ENCODE measurements around the gene ARSD. TPM values are rescaled to one million over a fixed set of nuclear protein-coding genes. Genes with fewer than 3 reads are reported as not detected.

ARSD gene
- total RNA-seq, 1 experiment from 2014 or later = 8.0 TPM

DNA sequence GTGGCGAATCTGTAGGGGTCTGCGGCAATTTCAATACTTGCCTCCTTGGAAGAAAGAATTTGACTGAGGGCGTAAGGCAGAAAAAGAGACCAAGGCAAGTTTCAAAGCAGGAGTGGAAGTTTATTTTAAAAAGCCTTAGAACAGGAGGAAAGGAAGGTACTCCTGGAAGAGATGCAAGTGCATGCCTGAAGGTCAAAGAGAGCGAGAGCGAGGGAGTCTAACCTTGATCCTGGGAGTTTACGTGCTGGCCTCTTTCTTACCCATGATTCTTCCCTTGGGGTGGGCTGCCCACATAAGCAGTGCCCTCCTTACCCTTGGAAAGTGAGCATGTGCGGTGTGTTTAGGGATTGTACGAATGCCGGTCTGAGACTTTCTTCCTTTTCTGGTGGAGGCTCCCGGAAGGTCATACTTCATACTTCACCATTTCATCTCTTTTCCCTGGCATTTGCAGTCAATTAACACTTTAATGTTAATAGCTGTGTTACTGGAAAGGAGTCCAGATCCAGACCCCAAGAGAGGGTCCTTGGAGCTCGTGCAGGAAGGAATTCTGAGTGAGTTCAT lies 40.0 kb downstream of the ARSD start (continued):
- no peak for TF ChIP-seq TCF7L2 (IDR thresholded peaks at IDR 0.05; ENCODE audit: borderline replicate concordance, extremely low read depth, insufficient read depth, insufficient read length)

DNA sequence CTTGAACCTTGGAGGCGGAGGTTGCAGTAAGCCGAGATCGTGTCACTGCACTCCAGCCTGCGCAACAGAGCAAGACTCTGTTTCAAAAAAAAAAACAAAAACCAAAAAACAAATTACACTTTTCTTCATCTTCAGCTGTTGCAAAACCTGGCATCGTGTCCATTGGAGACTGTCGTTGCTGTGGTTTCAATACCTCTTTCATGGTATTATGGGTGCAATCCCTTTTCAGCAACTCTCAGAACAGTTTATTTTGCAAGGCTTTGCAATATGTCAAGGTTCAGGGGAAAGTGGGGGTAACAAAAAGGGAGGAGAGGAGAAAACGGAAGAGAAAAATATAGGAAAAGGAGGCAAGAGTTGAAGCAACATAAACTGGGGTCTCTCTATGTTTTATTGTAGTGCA lies 40.8 kb downstream of the ARSD start:
- ATAC-seq = no peak
- Histone ChIP-seq H3K9me2 (ENCODE audit: insufficient read depth) (no peaks in the 10 kb centered on the region), H3K27ac (ENCODE audit: low read depth, low read length) (no peak overlapping the region), H3K9ac (ENCODE audit: low read length) (no peak overlapping the region), H3K4me3 (replicated peaks in 1 of 2; ENCODE audit: low read depth in 1 of 2, low read length in 2 of 2) (no peak overlapping the region), H3K79me2 (ENCODE audit: insufficient read depth, low read length) (no peaks in the 10 kb centered on the region), H3K4me1 (ENCODE audit: control insufficient read depth in 1 of 2, insufficient read depth in 2 of 2, low read length in 2 of 2) (no peaks in the 10 kb centered on the region), H3K27me3 (ENCODE audit: insufficient read depth, low read length) (no peaks in the 10 kb centered on the region), H3K36me3 (ENCODE audit: control insufficient read depth in 1 of 2, insufficient read depth in 2 of 2, low read length in 2 of 2) (no peaks in the 10 kb centered on the region), H3K9me3 (ENCODE audit: control insufficient read depth in 1 of 2, insufficient read depth in 1 of 2, low read depth in 1 of 2, low read length in 2 of 2) (no peaks in the 10 kb centered on the region), H3K4me2 (ENCODE audit: low read length) (no peak overlapping the region), H2AFZ (ENCODE audit: low read depth, low read length, poor library complexity, severe bottlenecking) (no peak overlapping the region), H4K20me1 (ENCODE audit: insufficient read depth) (no peaks in the 10 kb centered on the region)
- intact Hi-C loops (cut with micrococcal nuclease) = no loop called here
- RAD21 ChIA-PET (ENCODE audit: low non-redundant PET in 1 of 2, low total read pairs in 2 of 2, uncharacterized antibody in 2 of 2, unreplicated experiment in 2 of 2) = no interaction called here
- POLR2A ChIA-PET = no interaction called here
- BruUV-seq (replicated peaks) = no TSS peak
- TF ChIP-seq EZH2 (IDR thresholded peaks at IDR 0.05) = no peak
- no peak for TF ChIP-seq TCF7L2 (IDR thresholded peaks at IDR 0.05; ENCODE audit: borderline replicate concordance, extremely low read depth, insufficient read depth, insufficient read length)
- TF ChIP-seq ELF1 (IDR thresholded peaks at IDR 0.05; ENCODE audit: borderline replicate concordance, low read depth) = no peak
- TF ChIP-seq POLR2A (IDR thresholded peaks at IDR 0.05; ENCODE audit: borderline replicate concordance, extremely low read depth, insufficient read depth, insufficient read length) = no peak
- TF ChIP-seq ZNF274 (IDR thresholded peaks at IDR 0.05; ENCODE audit: low read depth, low read length) = no peak
- TF ChIP-seq RAD21 (IDR thresholded peaks at IDR 0.05; ENCODE audit: low read depth) = no peak
- no peak for TF ChIP-seq FOSL1 (IDR thresholded peaks at IDR 0.05; ENCODE audit: low read depth)
- TF ChIP-seq, protein P1, sequence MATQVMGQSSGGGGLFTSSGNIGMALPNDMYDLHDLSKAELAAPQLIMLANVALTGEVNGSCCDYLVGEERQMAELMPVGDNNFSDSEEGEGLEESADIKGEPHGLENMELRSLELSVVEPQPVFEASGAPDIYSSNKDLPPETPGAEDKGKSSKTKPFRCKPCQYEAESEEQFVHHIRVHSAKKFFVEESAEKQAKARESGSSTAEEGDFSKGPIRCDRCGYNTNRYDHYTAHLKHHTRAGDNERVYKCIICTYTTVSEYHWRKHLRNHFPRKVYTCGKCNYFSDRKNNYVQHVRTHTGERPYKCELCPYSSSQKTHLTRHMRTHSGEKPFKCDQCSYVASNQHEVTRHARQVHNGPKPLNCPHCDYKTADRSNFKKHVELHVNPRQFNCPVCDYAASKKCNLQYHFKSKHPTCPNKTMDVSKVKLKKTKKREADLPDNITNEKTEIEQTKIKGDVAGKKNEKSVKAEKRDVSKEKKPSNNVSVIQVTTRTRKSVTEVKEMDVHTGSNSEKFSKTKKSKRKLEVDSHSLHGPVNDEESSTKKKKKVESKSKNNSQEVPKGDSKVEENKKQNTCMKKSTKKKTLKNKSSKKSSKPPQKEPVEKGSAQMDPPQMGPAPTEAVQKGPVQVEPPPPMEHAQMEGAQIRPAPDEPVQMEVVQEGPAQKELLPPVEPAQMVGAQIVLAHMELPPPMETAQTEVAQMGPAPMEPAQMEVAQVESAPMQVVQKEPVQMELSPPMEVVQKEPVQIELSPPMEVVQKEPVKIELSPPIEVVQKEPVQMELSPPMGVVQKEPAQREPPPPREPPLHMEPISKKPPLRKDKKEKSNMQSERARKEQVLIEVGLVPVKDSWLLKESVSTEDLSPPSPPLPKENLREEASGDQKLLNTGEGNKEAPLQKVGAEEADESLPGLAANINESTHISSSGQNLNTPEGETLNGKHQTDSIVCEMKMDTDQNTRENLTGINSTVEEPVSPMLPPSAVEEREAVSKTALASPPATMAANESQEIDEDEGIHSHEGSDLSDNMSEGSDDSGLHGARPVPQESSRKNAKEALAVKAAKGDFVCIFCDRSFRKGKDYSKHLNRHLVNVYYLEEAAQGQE (IDR thresholded peaks at IDR 0.05; ENCODE audit: low read depth) = no peak
- TF ChIP-seq, protein P2, sequence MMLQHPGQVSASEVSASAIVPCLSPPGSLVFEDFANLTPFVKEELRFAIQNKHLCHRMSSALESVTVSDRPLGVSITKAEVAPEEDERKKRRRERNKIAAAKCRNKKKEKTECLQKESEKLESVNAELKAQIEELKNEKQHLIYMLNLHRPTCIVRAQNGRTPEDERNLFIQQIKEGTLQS (IDR thresholded peaks at IDR 0.05) = no peak
- TF ChIP-seq YY1 (IDR thresholded peaks at IDR 0.05; ENCODE audit: extremely low read depth, insufficient replicate concordance, low read depth, low read length) = no peak
- TF ChIP-seq EGR1 (IDR thresholded peaks at IDR 0.05; ENCODE audit: low read depth) = no peak
- no peak for TF ChIP-seq POLR2AphosphoS5 (IDR thresholded peaks at IDR 0.05; ENCODE audit: low read depth, low read length)
- TF ChIP-seq SP1 (IDR thresholded peaks at IDR 0.05; ENCODE audit: low read depth) = no peak
- no peak for TF ChIP-seq JUND (IDR thresholded peaks at IDR 0.05)
- no peak for DNase-seq (ENCODE audit: low read depth, low spot score)
- CTCF ChIA-PET = no interaction called here

Measured in HCT116 (cell line).